ENCODE data around the gene INO80B. TPM values are rescaled to one million over a fixed set of nuclear protein-coding genes. Genes with fewer than 3 reads are reported as not detected.
"Not testable (repeated sequence)": the region's sequence is repeated elsewhere in the genome, so short reads cannot be mapped to it uniquely, and the experiment has no call there.

INO80B gene
- total and polyA plus RNA-seq, 9 of the 15 experiments (the other 6 are each of a cell fraction or from before 2014, with no cell fraction given) = 0.41 to 22.6 (median 9.0) TPM

DNA sequence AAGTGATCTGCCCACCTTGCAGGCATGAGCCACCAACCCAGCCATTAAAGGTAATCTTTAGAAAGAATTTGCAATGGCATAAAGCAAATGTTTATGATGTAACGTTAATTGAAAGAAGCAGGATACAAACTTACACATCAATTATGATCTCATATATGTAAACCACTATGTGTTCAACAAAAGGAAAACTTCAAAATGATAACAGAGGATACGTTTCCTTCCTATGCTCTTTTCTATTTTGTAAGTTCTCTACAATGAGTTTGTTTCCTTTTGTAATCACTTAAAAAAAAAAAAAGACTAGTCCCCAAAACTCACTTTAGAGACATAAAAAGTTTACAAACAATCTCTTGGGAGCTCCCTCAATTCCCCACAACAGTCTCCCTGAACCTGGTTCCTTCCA is 34.9 kb upstream of the INO80B start:
- intact Hi-C loops (cut with micrococcal nuclease) = loop anchor here (5.0 kb wide), 1 partner anchor 167 kb away; no protein-coding TSS in a partner anchor
- in situ Hi-C loops (cut with MboI) = no loop called here
- H3K4me1 ChIP-seq (replicated peaks in 1 of 2; ENCODE audit: control insufficient read depth in 2 of 2, insufficient read depth in 2 of 2, low read length in 2 of 2) = peaks cover 5 to 31% of the 10 kb centered on the region in 2 experiments; a peak in 4 of 5 replicates
- TF ChIP-seq ZBTB12 (CRISPR knock-in tag; IDR thresholded peaks at IDR 0.05) (no peak), ZNF316 (IDR thresholded peaks at IDR 0.05) (no peak), ZKSCAN8 (CRISPR knock-in tag; IDR thresholded peaks at IDR 0.05) (no peak), TAF15 (IDR thresholded peaks at IDR 0.05; ENCODE audit: low read depth, low read length) (no peak), KLF1 (tag; IDR thresholded peaks at IDR 0.05) (no peak), COPS2 (conservative IDR thresholded peaks at IDR 0.05) (no peak), MAFG (tag; conservative IDR thresholded peaks at IDR 0.05) (no peak), NFE2 (IDR thresholded peaks at IDR 0.05; ENCODE audit: low read depth) (no peak), ZNF23 (CRISPR knock-in tag; IDR thresholded peaks at IDR 0.05) (no peak), ZNF431 (CRISPR knock-in tag; IDR thresholded peaks at IDR 0.05) (no peak), MEF2A (IDR thresholded peaks at IDR 0.05; ENCODE audit: control insufficient read depth, low read depth, low read length) (no peak), TCF7 (IDR thresholded peaks at IDR 0.05; ENCODE audit: borderline replicate concordance) (no peak)
- TF ChIP-seq, protein P1, sequence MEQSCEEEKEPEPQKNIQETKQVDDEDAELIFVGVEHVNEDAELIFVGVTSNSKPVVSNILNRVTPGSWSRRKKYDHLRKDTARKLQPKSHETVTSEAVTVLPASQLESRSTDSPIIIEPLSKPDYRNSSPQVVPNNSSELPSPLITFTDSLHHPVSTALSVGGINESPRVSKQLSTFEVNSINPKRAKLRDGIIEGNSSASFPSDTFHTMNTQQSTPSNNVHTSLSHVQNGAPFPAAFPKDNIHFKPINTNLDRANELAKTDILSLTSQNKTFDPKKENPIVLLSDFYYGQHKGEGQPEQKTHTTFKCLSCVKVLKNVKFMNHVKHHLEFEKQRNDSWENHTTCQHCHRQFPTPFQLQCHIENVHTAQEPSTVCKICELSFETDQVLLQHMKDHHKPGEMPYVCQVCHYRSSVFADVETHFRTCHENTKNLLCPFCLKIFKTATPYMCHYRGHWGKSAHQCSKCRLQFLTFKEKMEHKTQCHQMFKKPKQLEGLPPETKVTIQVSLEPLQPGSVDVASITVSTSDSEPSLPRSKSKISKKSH (CRISPR knock-in tag; IDR thresholded peaks at IDR 0.05) = no peak
- no peaks in the 10 kb centered on the region for H3K79me2 ChIP-seq (ENCODE audit: control insufficient read depth, insufficient read depth, low read length)
- H2AFZ ChIP-seq (ENCODE audit: low read depth, low read length) = no peak overlapping the region
- no peaks in the 10 kb centered on the region for H3K9me1 ChIP-seq (ENCODE audit: control insufficient read depth, insufficient read depth, low read length)
- no peaks in the 10 kb centered on the region for H3K9me3 ChIP-seq (replicated peaks; ENCODE audit: control insufficient read depth, insufficient read depth, low read depth, low read length)
- WGBS (ENCODE audit: insufficient coverage, low coverage, missing lambda C conversion rate) = 37% methylated on average over 2 of the region's 2 CpGs
- DNase-seq (ENCODE audit: extremely low read depth in 1 of 4, low spot score in 3 of 4) (no peak), FAIRE-seq (no peak), ATAC-seq (no peak)
- no peak overlapping the region for H3K4me2 ChIP-seq (ENCODE audit: insufficient read depth, low read length)
- H3K27me3 ChIP-seq (ENCODE audit: control insufficient read depth in 2 of 2, insufficient read depth in 2 of 2, low read length in 2 of 2) = peaks cover 4 to 24% of the 10 kb centered on the region in 2 experiments; a peak in 4 of 5 replicates
- ChIA-PET CTCF (ENCODE audit: low intra/inter-chr PET ratio) (interaction anchor here (0.6 kb wide), 1 partner anchor 142 kb away, joined by 3 read pairs; no protein-coding TSS in a partner anchor), POLR2A (interaction anchor here (1.6 kb wide), 1 partner anchor 52 kb away, joined by 4 read pairs; the partner anchor contains the start of gene MRPL53)
- no TSS peak for BruUV-seq (replicated peaks)
- no peak overlapping the region for H3K9ac ChIP-seq (ENCODE audit: insufficient read depth in 1 of 2, low read depth in 2 of 2, low read length in 2 of 2)
- no peaks in the 10 kb centered on the region for H4K20me1 ChIP-seq (replicated peaks; ENCODE audit: control insufficient read depth, insufficient read depth, low read length)
- H3K36me3 ChIP-seq (ENCODE audit: control insufficient read depth, insufficient read depth, low read length) = no peaks in the 10 kb centered on the region
- H3K4me3 ChIP-seq = no peak overlapping the region
- H3K27ac ChIP-seq (ENCODE audit: extremely low read depth, low read depth, low read length) = no peak overlapping the region

GRCh38 chr2:74420443-74421103 is 34.3 kb upstream of the INO80B start:
- H3K4me3 ChIP-seq; H3K36me3 ChIP-seq (ENCODE audit: control insufficient read depth, insufficient read depth, low read length); H3K9me3 ChIP-seq (replicated peaks; ENCODE audit: control insufficient read depth, insufficient read depth, low read depth, low read length); H3K27ac ChIP-seq (ENCODE audit: extremely low read depth, low read depth, low read length); H3K9me1 ChIP-seq (ENCODE audit: control insufficient read depth, insufficient read depth, low read length); DNase-seq (ENCODE audit: extremely low read depth in 1 of 4, low spot score in 3 of 4); in situ Hi-C loops (cut with MboI); H3K4me2 ChIP-seq (ENCODE audit: insufficient read depth, low read length); ATAC-seq; H3K79me2 ChIP-seq (ENCODE audit: control insufficient read depth, insufficient read depth, low read length); H4K20me1 ChIP-seq (replicated peaks; ENCODE audit: control insufficient read depth, insufficient read depth, low read length); H3K9ac ChIP-seq (ENCODE audit: insufficient read depth in 1 of 2, low read depth in 2 of 2, low read length in 2 of 2); FAIRE-seq; BruUV-seq (replicated peaks): not testable (repeated sequence)
- ChIA-PET CTCF (ENCODE audit: low intra/inter-chr PET ratio) (interaction anchor here (0.6 kb wide), 1 partner anchor 143 kb away, joined by 3 read pairs; no protein-coding TSS in a partner anchor), POLR2A (interaction anchor here (0.6 to 1.6 kb wide), 3 partner anchors 27 to 52 kb away, joined by 3 to 4 read pairs (median 3); partner anchors contain the start of gene MRPL53)
- H3K4me1 ChIP-seq (replicated peaks in 1 of 2; ENCODE audit: control insufficient read depth in 2 of 2, insufficient read depth in 2 of 2, low read length in 2 of 2) = peaks cover 5 to 26% of the 10 kb centered on the region in 2 experiments; a peak in 4 of 5 replicates
- 30% methylated on average over 12 of the region's 19 CpGs for WGBS (ENCODE audit: insufficient coverage, low coverage, missing lambda C conversion rate)
- intact Hi-C loops (cut with micrococcal nuclease) = loop anchor here (5.0 kb wide), 1 partner anchor 167 kb away; no protein-coding TSS in a partner anchor
- H2AFZ ChIP-seq (ENCODE audit: low read depth, low read length) = peak overlapping the region; percentile 98
- peaks cover 4 to 18% of the 10 kb centered on the region in 2 experiments; a peak in 4 of 5 replicates for H3K27me3 ChIP-seq (ENCODE audit: control insufficient read depth in 2 of 2, insufficient read depth in 2 of 2, low read length in 2 of 2)

Data from K562 (cell line).